KOPT-K1 (cell line): ENCODE measurements around the gene LMO3.

Source experiments
- H3K27ac ChIP-seq: fragments of 200-600 bp; sonication (generic); 2 replicates; pipeline ENCODE4 v1.5.1; 2016; ENCODE audit warnings: antibody characterized with exemption, mild to moderate bottlenecking, low read depth, low read length; ENCODE audit not compliant: poor library complexity, severe bottlenecking
- H3K36me3 ChIP-seq: fragments of 200-600 bp; sonication (generic); 2 replicates; pipeline ENCODE4 v1.5.1; 2017; ENCODE audit warnings: antibody characterized with exemption, mild to moderate bottlenecking, low read length, moderate library complexity; ENCODE audit not compliant: insufficient read depth
- H3K9me3 ChIP-seq: fragments of 200-600 bp; sonication (generic); 2 replicates; pipeline ENCODE4 v1.5.1; 2017; ENCODE audit warnings: antibody characterized with exemption, low read length, mild to moderate bottlenecking; ENCODE audit not compliant: insufficient read depth, poor library complexity, severe bottlenecking

The LMO3 gene

DNA sequence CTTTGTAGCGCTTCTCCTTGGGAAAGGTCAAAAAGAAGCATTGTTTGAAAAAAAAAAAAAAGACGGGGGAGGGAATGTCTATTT lies at the start of gene LMO3:
Gene LMO3 (minus strand): TSS at position 46 of the 84 bp plus-strand sequence. CDS start 5,302 bp downstream, outside the sequence.
- H3K9me3 ChIP-seq: no peaks in the 10 kb centered on the region
- H3K36me3 ChIP-seq: no peaks in the 10 kb centered on the region
- no peak within 1 kb of the TSS for H3K27ac ChIP-seq

- Histone ChIP-seq H3K36me3 (no peaks in the 10 kb centered on the region), H3K27ac (no peak overlapping the region), H3K9me3 (no peaks in the 10 kb centered on the region)
Observed at GRCh38 chr12:16636435-16637055, 30.6 kb upstream of the LMO3 start.

DNA sequence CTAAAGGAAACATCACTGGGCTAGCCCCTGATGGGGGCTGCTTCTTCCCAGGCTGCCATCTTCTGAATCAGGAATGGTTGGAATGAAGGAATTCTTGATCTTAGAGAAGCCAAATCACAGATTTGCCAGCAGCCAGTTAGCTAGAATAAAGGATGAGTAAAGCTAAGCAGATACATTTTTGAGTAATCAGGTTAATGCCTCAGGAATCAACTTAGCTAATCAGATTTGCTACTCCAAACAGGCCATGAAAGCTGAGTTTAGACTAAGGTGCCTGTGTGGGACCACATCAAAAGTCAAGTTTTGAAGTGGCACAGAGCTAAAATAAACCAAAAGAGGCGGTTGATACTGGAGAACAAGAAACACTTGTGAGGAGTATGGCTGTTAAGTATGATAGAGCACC lies 28.8 kb upstream of the LMO3 start:
- H3K9me3 ChIP-seq: no peaks in the 10 kb centered on the region
- H3K27ac ChIP-seq: no peak overlapping the region
- H3K36me3 ChIP-seq: no peaks in the 10 kb centered on the region

DNA sequence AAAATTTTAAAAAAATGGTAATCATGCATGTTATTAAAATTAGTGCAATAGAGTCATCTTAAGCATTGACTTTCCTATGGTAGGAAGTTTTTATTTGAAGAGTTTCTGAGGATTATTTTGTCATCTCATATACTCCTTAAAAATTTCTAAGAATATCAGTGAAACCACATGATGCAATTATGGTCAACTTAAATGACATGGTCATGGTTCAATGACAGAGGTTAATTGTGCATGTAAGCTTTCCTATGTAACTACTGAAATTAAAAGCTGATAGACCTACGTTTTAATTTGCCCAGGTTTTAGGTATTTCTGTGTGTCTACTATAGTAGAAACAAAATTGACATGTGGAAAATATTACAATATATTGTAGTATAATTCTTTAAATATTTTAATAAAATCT lies 21.0 kb upstream of the LMO3 start:
- Histone ChIP-seq H3K27ac (no peak overlapping the region), H3K9me3 (no peaks in the 10 kb centered on the region), H3K36me3 (no peaks in the 10 kb centered on the region)

DNA sequence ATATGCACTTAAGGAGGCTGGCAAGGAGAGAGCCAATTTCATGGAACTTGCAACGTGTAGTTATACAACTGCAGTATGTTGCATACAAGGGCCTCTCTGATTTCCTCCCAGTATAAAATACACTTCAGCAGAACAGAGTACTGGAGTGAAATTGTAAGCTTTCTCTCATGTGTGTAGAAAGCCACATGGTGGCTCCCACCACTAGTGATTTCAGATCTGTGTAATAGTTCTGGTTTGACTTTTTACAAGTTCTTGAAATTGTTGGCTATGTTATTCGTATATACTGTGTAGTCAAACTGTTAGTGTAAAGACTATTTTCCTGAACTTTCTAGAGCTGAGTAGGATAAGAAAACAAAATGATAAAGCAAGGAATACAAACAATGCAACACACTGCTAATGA lies 16.4 kb upstream of the LMO3 start:
- Histone ChIP-seq H3K27ac (no peak overlapping the region), H3K9me3 (no peaks in the 10 kb centered on the region), H3K36me3 (no peaks in the 10 kb centered on the region)

DNA sequence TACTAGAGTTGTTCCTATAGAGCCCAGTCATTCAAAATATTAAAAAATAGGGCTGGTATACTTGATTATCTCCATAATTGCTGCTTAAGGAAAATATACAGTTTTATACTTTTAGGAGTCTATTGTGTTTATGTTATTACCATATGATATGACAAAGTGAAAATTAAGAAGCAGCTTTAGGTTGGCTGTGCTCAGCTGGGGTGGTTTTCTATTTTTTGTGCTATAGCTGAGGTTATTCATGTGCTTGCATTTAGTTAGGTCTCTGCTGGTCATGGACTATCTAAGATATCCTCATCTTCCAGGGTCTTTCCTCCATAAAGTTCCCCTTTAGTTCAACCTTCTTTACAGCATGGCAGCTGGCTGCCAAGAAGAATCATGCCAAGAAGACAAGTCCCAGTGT lies 13.6 kb upstream of the LMO3 start:
- H3K27ac ChIP-seq: no peak overlapping the region
- H3K9me3 ChIP-seq: no peaks in the 10 kb centered on the region
- no peaks in the 10 kb centered on the region for H3K36me3 ChIP-seq

DNA sequence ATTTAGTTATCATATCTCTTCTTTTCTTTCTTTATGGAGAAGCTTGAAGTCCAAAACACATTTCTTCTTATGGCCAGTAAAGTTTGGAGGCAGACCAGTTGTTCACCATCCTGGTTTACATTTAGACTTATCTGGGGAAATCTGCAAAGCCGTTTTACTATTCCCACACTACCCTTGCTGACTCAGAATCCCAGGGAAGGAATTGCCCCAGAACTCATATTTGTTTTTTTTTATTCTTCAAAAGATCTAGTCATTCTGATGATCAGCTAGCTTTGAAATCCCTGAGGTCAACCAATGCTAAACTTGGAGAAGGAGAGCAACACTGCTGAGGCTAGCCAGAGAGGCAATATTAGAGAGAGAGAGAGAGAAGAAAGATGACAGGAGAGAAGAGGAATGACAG lies 12.3 kb upstream of the LMO3 start:
- Histone ChIP-seq H3K36me3 (no peaks in the 10 kb centered on the region), H3K27ac (no peak overlapping the region), H3K9me3 (no peaks in the 10 kb centered on the region)

DNA sequence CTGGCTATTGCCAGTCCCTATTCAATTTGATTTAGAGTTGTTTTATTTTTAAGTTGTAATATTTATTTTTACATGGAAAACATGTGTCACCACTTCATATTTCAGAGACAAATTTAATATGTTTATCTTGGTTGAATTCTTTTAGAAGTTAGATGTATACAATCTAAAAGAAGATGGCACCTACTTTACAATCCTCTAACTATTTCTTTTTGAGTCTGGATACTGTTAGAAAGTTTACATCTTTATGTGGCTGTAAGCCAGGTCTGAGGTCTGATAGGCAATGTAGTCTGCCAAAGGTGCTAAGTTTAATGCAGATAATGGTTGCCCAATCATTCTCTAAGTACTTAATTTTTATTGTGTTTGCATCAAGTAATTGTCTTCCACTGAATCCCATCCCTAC lies 7.2 kb upstream of the LMO3 start:
- Histone ChIP-seq H3K9me3 (no peaks in the 10 kb centered on the region), H3K36me3 (no peaks in the 10 kb centered on the region), H3K27ac (no peak overlapping the region)

- no peaks in the 10 kb centered on the region for H3K36me3 ChIP-seq
- H3K9me3 ChIP-seq: no peaks in the 10 kb centered on the region
- H3K27ac ChIP-seq: no peak overlapping the region
Observed at GRCh38 chr12:16612647-16613046, 6.7 kb upstream of the LMO3 start.

GRCh38 chr12:16611146-16611545 lies 5.2 kb upstream of the LMO3 start:
- H3K27ac ChIP-seq: no peak overlapping the region
- no peaks in the 10 kb centered on the region for H3K9me3 ChIP-seq

DNA sequence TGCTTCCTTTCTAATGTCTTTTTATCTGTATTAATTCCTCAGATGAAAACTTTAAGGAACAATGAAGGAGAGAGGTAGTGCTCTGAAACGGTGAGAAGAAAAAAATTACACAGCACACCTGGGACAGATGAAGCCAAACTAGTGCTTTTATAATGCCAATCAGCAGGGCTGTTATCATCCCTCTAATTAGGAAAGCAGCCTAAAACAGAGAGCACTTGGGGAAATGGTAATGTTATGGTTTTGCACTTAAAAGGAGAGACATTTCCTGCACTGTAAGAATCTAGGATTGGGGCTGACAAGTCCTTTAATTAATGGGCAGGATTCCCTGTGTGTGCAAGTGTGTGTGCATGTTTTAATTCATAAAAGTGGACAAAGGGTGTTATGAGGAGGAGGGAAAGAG lies 4.8 kb upstream of the LMO3 start:
- H3K36me3 ChIP-seq: no peaks in the 10 kb centered on the region
- no peak overlapping the region for H3K27ac ChIP-seq
- H3K9me3 ChIP-seq: no peaks in the 10 kb centered on the region

More at GRCh38 chr12:16611146-16611545, 5.2 kb upstream of the LMO3 start:
- no peaks in the 10 kb centered on the region for H3K36me3 ChIP-seq

- no peaks in the 10 kb centered on the region for H3K36me3 ChIP-seq
- H3K27ac ChIP-seq: no peak overlapping the region
- no peaks in the 10 kb centered on the region for H3K9me3 ChIP-seq
Observed at GRCh38 chr12:16610001-16610585, 4.1 kb upstream of the LMO3 start.

DNA sequence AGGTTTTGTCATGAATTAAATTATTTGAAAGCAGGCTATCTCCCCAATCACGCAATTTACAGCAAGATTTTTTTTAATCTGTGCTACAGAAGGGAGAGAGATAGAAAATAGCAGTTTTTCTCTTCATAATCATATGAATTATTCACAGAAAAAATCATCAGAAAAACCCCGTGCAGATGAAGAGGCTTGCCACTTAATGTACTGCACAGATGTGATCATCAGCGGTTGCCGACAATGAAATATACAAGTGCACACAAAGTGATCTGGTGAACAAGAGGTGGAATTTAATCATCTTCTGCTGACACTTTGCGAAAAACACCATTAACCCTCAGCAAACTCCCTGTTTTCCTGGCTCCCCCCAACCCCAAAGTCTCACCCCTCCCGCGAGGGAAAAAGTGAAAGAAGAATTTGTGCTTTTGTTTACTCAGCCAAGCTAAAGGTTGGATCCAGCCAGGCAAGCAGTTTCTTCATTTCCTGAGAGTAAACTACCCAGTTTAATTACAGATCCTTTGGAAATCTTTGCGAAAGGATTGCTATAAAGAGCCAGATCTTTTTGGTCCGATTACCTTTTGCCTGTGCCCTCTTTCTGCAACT lies 3.1 kb upstream of the LMO3 start:
- Histone ChIP-seq H3K36me3 (no peaks in the 10 kb centered on the region), H3K9me3 (no peaks in the 10 kb centered on the region), H3K27ac (no peak overlapping the region)

GRCh38 chr12:16607906-16608775 lies 2.2 kb upstream of the LMO3 start:
- H3K27ac ChIP-seq: no peak overlapping the region
- no peaks in the 10 kb centered on the region for H3K36me3 ChIP-seq
- no peaks in the 10 kb centered on the region for H3K9me3 ChIP-seq

DNA sequence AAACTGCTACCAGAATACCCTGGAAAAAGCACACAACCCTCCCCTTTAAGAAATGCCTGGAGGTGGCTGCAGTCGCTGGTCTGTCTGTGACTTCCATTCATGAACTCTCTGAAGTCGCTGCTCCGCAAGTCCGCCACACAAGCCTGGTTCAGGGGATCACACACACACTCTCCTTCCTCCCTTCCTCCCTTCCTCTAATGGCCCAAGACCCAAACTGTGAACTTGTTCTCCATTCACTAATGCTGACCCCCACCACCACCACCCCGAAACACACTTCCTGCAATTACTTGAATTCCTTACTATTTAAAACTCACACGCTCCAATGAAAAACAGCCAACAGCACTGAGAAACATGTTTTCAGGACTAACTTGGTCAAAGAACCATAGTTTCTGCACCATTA lies 1.0 kb upstream of the LMO3 start:
- H3K27ac ChIP-seq: no peak overlapping the region
- no peaks in the 10 kb centered on the region for H3K9me3 ChIP-seq

More for the DNA sequence above, 1.0 kb upstream of the LMO3 start:
- H3K36me3 ChIP-seq: no peaks in the 10 kb centered on the region
